Measurements from ENCODE around the gene FGGY.

The FGGY gene

DNA sequence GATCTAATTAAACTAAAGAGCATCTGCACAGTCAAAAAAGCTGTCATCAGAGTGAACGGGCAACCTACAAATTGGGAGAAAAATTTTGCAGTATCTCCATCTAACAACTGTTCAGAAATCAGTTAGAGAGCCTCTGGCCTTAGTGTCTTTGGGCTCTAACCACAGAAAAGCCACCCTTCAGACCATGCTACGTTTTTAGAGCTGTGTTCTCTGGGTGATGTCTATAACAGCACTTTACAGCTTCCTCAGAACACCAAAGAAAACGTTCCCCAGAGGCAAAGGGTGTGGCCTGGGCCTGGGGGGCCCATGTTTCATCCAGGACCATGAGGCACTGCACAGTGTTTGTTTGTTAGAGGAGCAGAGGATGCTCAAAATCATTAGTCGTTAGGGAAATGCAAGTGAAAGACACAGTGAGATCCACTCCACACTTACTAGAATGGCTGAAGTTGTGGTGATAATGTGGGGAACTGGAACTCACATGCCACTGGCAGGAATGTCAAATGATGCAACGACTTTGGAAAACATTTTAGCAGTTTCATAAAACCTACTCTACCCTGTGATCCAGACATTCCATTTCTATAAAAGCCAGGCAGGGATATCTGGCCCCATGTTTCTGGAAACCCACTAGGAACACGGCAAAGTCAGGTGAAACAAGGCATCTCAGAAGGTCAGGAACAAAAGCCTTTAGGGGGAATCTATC lies 267.4 kb downstream of the FGGY start:
- DNase-seq (ENCODE audit: extremely low spot score): no peak
- ChIA-PET POLR2A (no interaction called here), CTCF (interaction anchor here (1.7 kb wide), 1 partner anchor 42 kb away, joined by 3 read pairs; no protein-coding TSS in a partner anchor)
- TF ChIP-seq, protein P1, sequence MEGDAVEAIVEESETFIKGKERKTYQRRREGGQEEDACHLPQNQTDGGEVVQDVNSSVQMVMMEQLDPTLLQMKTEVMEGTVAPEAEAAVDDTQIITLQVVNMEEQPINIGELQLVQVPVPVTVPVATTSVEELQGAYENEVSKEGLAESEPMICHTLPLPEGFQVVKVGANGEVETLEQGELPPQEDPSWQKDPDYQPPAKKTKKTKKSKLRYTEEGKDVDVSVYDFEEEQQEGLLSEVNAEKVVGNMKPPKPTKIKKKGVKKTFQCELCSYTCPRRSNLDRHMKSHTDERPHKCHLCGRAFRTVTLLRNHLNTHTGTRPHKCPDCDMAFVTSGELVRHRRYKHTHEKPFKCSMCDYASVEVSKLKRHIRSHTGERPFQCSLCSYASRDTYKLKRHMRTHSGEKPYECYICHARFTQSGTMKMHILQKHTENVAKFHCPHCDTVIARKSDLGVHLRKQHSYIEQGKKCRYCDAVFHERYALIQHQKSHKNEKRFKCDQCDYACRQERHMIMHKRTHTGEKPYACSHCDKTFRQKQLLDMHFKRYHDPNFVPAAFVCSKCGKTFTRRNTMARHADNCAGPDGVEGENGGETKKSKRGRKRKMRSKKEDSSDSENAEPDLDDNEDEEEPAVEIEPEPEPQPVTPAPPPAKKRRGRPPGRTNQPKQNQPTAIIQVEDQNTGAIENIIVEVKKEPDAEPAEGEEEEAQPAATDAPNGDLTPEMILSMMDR (IDR thresholded peaks at IDR 0.05; ENCODE audit: control extremely low read depth, extremely low read depth, low read depth, missing control alignments): no peak

DNA sequence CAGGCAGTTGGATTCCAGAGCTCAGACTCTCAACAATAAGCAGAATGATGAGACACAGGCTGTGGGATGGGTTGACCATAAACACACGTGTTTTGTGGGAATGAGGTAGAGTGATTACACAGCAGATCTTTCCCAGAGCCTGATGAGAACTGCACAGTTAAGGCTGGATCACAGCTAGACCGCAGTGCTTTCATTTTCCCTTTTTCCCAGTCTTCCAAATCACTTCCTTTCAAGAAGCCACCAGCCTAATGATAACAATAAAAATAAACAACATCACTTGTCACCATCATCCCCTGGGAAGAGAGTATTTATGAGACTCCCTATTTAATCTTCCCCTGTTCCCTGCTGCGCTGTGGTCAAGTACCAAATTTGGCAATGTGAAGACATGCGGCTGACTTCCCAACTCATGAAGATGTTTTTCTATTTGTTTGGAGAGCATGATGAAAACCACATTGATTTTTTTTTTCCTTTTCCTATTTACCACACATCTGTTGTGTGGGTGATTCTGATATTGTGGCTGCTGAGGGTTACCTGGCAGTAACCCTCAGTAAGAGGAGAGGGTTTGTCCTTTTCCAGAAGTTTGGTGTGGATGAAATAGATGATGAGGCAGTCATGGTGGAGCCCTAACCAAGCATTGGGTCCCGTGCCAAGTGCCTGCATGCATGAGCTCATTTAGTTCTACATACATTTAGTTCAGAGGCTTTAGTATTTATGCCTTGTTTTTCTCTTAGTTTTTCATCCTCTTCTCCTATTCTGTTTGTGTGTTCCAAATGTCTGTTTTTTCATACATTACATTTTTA lies 268.9 kb downstream of the FGGY start:
- POLR2A ChIA-PET: interaction anchor here (0.5 kb wide), 1 partner anchor 1025 kb away, joined by 3 read pairs; no protein-coding TSS in a partner anchor
- TF ChIP-seq, protein P1 (IDR thresholded peaks at IDR 0.05; ENCODE audit: control extremely low read depth, extremely low read depth, low read depth, missing control alignments): no peak
- DNase-seq (ENCODE audit: extremely low spot score): no peak
- CTCF ChIA-PET: interaction anchor here (1.7 kb wide), 1 partner anchor 41 kb away, joined by 3 read pairs; no protein-coding TSS in a partner anchor

DNA sequence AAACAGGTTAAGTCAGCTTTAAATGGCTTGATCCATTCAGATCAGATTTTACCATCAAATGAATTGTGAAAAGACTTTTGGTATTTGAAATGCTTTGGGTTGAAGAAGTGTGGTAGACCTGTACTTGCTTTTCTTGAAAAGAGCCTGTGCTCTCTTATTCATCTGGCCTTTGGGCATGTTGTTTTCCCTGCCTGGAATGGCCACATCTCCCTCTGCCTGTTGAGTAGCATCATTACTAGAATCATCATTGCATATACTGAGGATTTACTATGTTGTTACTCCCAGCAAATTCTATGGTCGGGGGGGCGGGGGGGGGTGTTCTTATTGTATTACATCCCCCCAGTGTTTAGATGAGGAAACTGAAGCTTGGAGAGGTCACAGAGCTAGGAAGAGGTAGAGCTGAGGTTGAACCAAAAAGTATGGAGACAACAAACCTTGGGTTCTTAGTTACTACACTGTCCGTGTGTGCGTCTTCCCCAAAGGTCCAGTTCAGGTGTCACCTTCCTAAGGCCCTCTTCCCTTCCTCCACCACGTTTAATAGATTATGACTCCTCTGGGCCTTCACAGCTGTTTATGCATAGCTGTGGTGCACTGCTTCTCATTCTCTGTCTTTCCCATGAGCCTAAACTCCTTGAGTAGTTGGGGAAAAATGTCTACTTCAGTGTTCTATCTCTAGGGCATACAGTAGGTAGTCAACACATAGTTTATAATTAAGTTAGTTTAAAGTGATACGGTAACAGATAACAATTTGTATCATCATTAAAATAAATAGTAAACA lies 271.5 kb downstream of the FGGY start:
- CTCF ChIA-PET: no interaction called here
- POLR2A ChIA-PET: no interaction called here
- no peak for DNase-seq (ENCODE audit: extremely low spot score)
- TF ChIP-seq, protein P1 (IDR thresholded peaks at IDR 0.05; ENCODE audit: control extremely low read depth, extremely low read depth, low read depth, missing control alignments): no peak

DNA sequence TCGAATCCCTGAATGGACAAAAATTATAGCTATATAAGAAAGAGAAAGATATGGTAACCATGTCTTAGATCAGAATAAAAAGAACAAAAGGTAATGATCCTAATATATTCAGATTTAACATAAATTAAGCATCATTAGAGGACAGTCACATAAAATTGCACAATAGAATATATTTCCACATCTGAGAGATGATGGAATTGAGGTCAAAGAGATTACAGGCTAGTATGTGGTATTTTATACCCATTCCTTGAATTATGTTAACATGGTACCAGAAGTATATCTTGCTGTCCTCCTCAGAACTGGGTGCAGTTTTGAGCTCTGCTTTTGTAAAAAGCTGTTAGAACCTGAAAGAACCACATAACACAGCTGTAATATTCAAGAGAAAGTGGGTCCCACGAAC lies 272.3 kb downstream of the FGGY start:
- DNase-seq (ENCODE audit: extremely low spot score): no peak
- TF ChIP-seq, protein P1 (IDR thresholded peaks at IDR 0.05; ENCODE audit: control extremely low read depth, extremely low read depth, low read depth, missing control alignments): no peak
- POLR2A ChIA-PET: no interaction called here
- CTCF ChIA-PET: no interaction called here

DNA sequence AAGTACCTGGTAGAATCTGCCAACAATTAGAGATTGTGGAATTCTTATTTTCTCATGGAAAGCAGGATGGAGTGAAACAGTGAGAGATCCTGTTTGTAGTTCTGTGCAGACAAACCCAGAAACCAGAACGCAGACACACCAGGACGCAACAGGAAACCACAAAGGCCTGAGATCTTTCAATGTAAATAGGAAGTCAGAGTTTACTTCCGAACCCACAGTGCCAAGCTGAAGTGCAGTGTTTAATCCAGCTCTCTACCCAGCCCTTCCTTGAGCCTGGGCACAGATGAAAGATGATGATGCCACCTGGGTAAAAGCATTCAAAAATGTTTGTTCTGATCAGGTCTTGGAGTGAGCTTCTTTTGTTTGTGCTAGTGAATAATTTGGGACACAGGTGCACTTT lies 273.6 kb downstream of the FGGY start:
- ChIA-PET POLR2A (no interaction called here), CTCF (interaction anchor here (1.1 to 1.3 kb wide), 2 partner anchors 10 to 14 kb away, joined by 3 read pairs; no protein-coding TSS in a partner anchor)
- TF ChIP-seq, protein P1 (IDR thresholded peaks at IDR 0.05; ENCODE audit: control extremely low read depth, extremely low read depth, low read depth, missing control alignments): no peak
- no peak for DNase-seq (ENCODE audit: extremely low spot score)

DNA sequence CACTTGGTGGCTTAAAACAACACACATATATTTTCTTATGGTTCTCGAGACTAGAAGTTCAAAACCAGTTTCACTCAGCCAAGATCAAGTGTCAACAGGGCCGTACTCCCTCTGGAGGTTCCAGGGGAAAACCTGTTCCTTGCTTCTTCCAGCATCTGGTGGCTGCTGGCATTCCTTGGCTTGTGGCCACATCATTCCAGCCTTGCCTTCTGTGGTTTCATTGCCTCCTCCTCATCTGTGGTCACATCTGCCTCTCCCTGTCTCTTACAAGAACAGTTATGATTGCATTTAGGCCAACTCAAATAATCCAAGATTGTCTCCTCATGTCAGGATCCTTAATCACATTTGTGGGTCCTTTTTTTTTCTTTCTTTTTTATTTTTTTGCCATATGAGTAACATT lies 277.2 kb downstream of the FGGY start:
- TF ChIP-seq, protein P1 (IDR thresholded peaks at IDR 0.05; ENCODE audit: control extremely low read depth, extremely low read depth, low read depth, missing control alignments): no peak
- no peak for DNase-seq (ENCODE audit: extremely low spot score)
- POLR2A ChIA-PET: no interaction called here
- CTCF ChIA-PET: no interaction called here
